Activated CD4-positive, alpha-beta T cell treated with anti-CD3 and anti-CD28 coated beads, Interleukin-2, amount 50 U/mL, for 24 hours (primary cell): Measurements from ENCODE around the gene CLEC2B.
"Not testable (repeated sequence)": the region's sequence is repeated elsewhere in the genome, so short reads cannot be mapped to it uniquely, and the experiment has no call there.

ENCODE experiments used
- DNase-seq, 2 donors: peaks; one replicate each; pipeline ENCODE4 v3.0.0-alpha.2; 2020; ENCODE audit warnings: low read depth in 1 of 2, low spot score in 1 of 2

The CLEC2B gene

DNA sequence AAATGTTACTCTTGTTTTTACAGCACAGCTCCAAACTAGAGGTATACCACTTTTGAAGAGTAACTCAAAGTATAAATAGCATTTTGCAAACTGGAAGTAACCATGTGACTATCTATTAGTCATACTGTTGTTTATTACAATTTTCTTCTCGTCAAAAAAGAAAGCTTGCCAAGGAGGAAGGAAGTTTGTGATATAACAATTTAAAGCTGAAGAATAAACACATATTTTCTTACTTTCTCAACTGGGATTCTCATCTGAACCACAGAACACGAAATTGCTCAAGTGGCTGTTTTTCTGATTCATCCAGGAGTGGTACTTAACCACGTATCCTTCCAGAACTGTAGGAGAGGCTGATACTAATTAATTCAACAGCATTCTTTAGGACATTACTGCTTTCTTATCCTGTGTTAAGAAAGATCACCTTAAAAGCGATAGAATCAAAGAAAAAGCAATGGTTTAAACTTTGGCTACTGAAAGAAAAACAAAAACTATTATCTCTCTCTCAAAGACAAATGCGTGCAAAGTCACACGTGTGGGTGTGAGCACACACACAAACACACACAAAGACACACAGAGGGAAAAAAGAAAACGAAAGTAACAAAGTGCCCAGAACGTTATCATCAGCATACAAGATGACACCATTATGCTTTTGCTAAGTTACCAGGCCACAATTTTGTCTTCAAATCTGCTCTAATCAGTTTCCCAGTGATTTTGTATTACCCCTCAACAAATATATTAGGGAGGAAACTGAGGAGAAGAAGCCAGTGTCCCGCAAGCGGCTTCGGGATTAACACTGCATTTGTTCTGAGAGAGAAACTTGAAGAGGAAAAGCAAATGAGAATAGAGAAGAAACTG, at the start of gene CLEC2B:
CLEC2B (minus strand) TSS at position 48 of the 855 bp plus-strand sequence.
- no peak for DNase-seq

DNA sequence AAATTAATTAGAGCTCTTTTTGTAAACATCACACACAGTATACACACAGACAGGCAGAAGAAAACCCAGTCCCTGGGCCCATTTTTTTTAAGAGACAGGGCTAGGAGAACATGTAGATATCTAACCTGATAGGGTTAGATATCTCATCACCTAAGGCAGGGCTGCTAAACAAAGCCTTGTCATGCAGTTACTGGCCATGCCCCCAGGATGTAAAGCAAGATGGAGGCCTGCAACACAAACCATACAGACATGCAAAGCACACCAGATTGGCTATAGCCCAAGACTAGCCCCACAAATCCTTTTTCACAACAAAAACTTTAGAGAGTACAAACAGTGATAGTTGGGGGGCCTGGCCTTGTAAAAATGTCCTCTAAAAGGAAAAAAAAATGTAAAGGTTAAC, 42.6 kb upstream of the CLEC2B start:
- no peak for DNase-seq

- DNase-seq = no peak
Measured at GRCh38 chr12:9910716-9911421, 41.7 kb upstream of the CLEC2B start.

- no peak for DNase-seq
Measured at GRCh38 chr12:9909724-9910123, 40.6 kb upstream of the CLEC2B start.

- no peak for DNase-seq
Measured at GRCh38 chr12:9908350-9908749, 39.2 kb upstream of the CLEC2B start.

- no peak for DNase-seq
Measured at GRCh38 chr12:9907769-9908168, 38.6 kb upstream of the CLEC2B start.

- peak in 1 of 2 donors; percentile 29 for DNase-seq
Measured at GRCh38 chr12:9906873-9907272, 37.7 kb upstream of the CLEC2B start.

GRCh38 chr12:9902539-9903228, 33.5 kb upstream of the CLEC2B start:
- no peak for DNase-seq

DNA sequence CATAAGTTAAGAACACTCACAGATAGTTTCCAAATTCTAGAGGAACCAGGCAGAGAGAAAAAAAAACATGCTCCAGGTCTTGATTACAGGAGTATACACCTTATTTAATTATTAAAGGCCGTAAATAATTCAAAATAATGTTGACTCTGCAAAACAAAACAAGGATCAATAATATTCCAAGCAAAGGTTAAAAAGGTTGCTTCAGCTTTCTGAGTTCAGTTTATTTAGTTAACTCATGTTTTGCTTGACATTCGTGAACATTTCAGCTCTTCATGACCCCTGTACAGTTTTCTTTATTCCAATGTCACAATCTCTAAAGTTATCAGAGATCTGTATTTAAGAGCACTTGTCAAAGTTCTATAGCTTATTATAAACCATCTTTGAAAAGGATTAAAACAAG, 31.8 kb upstream of the CLEC2B start:
- no peak for DNase-seq

- DNase-seq = no peak
Measured at GRCh38 chr12:9899209-9899608, 30.1 kb upstream of the CLEC2B start.

DNA sequence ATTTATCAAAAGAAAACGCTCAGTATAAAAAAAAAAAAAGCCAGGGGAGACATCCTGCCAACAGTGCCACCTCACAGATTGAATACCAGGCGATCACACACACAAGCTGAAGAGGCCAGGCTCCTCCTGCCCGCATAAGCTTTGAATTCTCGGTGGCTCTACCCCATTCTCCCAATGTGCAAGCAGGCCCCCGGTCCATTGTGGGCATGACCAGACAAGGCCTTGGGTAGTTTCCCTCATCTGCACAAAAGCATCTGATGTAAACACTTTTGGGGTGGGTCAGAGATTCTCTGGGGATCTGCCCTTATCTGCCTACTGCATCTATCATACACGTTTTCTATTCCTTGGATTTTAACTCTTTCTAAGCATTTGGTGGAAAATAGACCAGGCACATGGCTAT, 28.4 kb upstream of the CLEC2B start:
- DNase-seq = no peak

- DNase-seq = no peak
Measured at GRCh38 chr12:9895215-9895971, 26.2 kb upstream of the CLEC2B start.

- DNase-seq = no peak
Measured at GRCh38 chr12:9888665-9889273, 19.6 kb upstream of the CLEC2B start.

DNA sequence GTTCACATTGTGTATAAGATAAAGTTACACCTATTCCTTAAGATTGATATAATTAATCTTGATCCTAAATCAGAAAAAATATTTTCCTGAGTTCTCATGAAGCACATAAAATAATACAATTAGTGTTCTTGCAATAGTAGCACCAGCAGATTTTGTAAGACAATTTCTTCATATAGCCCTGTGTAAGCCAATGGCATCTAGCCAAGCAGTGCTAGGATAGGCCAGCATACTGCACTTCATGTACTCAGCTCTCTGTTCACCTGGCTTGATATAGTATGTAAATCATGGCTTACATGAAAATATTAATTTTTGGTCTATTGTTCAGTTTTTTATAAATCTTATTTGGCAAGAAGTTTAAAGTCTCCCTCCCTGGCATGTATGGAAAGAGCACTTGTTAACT, 14.0 kb upstream of the CLEC2B start:
- DNase-seq = no peak

DNA sequence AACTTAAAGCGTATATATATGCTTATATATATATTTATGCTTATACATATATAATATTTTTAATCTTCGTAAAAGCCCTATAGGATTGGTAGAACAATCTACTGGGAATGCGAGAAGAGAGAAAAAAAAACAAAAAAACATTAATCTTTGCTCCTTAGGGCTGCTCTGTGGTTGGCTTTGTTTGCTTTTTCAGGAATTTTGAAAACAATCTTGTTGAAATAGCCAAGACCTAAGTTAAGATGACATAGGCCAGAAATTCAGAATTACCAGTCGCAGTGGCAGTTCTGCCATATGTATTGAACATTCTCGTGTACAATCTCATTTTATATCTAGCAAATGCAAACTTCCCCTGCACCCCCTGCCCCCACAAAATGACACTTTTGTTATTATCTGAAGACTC, 12.8 kb upstream of the CLEC2B start:
- no peak for DNase-seq

DNA sequence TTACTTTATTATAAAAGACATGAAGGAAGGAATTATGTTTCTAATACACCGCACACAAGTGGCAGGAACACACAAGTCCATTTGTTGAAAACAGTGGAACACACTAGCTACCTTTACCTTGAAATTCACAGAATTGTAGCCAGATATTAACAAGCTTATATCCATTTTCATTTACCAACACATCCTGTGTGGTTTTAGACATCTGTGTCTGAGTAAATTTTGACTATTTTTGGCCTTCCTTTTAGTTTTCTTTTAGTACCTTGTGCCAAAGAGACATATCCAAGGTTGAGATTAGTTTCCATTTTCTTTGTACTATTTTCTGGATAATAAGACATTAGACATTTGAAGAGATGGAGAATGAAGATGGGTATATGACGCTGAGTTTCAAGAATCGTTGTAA, 12.1 kb upstream of the CLEC2B start, which contains the start of gene KLRF2:
KLRF2 (plus strand) TSS at position 244 of the 400 bp plus-strand sequence; CDS start at position 351, 107 bp downstream.
- DNase-seq = no peak

- DNase-seq = no peak
Measured at GRCh38 chr12:9880532-9881078, 11.5 kb upstream of the CLEC2B start.

DNA sequence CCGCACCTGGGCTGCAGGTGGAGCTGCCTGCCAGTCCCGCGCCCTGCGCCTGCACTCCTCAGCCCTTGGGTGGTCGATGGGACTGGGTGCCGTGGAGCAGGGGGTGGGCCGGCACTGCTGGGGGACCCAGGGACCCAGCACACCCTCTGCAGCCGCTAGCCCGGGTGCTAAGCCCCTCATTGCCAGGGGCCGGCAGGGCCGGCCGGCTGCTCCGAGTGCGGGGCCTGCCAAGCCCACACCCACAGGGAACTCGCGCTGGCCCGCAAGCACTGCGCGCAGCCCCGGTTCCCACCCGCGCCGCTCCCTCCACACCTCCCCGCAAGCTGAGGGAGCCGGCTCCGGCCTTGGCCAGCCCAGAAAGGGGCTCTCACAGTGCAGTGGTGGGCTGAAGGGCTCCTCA, 7.0 kb upstream of the CLEC2B start:
- DNase-seq = not testable (repeated sequence)

DNA sequence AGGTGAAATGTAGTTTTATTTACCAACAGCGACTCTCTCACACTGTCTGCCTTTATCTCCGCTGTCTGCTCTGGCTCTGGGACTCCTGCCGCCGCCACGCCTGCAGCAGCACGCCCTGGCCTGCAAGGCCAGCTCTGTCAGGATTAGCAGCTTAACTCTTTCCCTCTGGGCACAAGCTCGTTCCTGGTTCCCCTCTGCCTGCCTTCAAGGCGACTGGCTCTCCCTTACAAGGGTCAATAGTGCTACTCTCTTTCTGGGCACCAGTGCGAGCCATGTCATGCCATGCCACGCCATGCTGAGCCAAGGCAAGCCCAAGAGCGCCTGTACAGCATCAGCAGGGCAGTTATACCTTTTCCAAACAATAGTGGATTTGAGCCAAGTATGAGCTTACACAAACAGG, 3.6 kb upstream of the CLEC2B start:
- DNase-seq = no peak

GRCh38 chr12:9872162-9872561, 3.0 kb upstream of the CLEC2B start:
- DNase-seq = no peak
